C1 segment of cervical spinal cord (tissue), 14 donors: ENCODE results near the gene NKX2-4.
"Not testable (repeated sequence)": the region's sequence is repeated elsewhere in the genome, so short reads cannot be mapped to it uniquely, and the experiment has no call there.

ENCODE experiments used
- DNase-seq, 14 donors: peaks; one replicate each; lab custom pipeline; 2025; lab: John Stamatoyannopoulos, UW

NKX2-4 gene

DNA sequence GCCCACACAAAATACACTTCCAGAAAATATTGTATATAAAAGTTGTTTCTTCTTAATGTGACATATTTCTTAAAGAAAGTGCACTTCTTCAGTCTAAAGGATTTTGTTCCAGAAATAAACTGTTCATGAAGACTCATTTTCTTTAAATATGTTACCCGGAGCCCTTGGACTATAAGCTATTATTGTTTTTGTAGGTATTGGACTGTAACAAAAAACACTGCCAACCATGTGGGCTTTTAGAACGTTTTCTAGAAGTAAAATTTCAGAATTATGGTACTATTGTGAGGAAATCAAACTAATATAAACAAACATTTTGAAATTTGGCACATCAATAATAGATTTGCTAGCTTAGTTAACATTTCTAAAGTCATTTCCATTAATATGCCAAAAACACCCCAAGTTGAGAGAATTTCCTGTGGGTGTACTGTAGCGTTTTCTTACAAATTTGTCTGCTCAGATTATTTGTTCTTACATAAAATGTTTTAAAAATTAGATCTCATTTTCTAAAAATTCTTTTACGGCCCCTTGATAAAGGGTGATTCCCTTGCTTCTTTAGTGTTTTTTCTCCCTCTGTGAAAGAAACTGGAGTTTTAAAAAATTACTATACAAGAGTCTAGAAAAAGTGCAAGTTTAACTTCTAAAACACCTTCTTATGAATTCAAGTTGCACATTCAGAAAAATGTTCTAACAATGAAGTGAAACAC lies 3.4 kb downstream of the NKX2-4 start:
- no peak for DNase-seq

- no peak for DNase-seq
Observed at GRCh38 chr20:21393166-21393565, 4.2 kb downstream of the NKX2-4 start.

- no peak for DNase-seq
Observed at GRCh38 chr20:21391972-21392352, 5.4 kb downstream of the NKX2-4 start.

DNA sequence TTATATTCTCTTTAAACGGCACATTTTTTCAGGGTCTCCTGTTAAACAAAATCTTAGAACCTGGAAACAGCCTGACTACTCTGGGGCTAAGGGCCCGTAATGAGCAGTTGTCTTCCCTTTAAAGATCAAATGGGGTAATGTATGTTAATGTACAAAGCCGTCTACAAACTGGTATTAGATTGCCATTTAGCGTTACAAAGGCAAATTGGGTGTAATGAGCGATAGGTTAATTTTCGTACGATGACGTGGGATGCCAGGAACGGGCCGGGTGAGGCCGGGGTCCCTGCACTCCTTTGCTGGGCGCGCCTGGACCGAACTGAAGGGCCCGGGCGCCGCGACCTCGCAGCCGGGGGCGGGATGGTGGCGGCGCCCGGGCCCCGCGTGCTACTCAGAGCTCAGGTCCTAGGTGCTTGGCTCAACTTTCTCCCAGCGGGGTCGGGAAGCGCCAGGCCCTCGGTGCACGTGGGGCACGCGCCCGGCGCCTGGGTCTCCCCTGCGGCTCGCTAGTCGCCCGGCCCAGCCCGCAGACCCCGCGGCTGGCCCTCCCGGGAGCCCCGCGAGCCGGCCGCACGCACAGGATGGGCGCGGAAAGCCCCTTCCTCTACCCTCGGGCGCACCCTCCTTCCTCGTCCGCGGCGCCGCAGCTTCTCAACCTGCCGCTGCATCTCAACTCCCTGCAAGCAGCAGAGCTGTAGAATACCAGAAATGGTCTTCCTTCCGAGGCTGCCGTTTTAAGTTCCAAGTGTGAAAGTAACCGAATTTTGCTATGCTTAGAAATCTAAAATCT lies 5.9 kb downstream of the NKX2-4 start:
- DNase-seq = no peak

DNA sequence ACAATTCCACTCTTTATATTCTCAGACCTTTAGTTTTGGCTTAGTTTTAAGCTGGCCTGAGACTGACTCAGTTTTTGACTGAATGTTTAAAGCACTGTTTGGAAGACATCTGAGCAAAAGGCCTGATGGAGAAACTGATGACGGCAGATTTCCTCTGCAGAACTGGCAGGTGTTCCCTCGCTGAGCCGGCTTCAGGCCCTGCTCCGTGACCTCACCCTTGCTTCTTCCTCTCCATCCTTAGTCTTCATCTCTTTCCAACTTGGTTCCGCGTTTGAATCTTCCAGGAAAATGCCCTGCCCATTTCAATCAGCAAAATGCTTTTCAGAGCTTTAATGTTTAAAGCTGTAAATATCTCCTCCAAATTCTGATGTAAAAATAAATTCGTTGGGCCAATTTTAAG lies 6.6 kb downstream of the NKX2-4 start:
- DNase-seq = no peak

GRCh38 chr20:21389368-21389767 lies 8.0 kb downstream of the NKX2-4 start:
- no peak for DNase-seq

DNA sequence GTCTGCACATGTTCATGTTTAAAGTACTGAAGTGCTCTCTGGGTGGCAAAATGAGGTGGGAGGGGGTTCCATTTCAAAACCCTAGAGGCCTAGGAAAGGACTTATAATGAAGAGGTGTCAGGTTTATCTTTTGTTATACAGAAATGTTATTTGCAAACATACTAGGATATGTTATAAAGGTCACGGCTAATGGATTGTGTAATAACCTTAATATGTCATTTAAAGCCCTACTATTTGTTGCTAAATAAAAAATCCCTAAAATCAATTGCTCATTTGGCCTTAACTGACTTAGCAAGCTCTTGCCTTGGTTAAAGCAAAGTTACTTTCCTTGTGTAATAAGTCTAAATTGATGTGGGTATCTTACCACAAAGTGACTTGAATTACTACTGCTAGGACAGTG lies 8.8 kb downstream of the NKX2-4 start:
- no peak for DNase-seq

GRCh38 chr20:21387528-21387927 lies 9.8 kb downstream of the NKX2-4 start:
- no peak for DNase-seq

DNA sequence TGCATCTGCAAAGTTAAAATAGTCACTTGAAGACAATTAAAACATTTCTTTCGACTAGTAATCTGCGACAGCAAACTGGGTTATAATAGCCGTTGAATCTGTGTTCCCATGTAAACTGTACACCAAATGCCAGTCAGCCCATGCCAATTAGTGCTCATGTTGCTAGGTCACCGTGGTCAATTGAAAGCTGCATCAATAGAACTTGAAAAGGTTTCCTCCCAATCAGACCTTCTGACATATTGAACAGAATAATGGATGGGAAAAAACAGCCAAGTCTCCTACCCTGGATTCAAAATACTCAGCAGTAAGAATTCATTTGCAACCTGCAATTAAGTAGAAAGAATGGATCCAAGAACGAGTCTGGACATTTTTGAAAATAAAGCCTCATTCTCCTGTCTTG lies 11.2 kb downstream of the NKX2-4 start:
- DNase-seq = no peak

- no peak for DNase-seq
Observed at GRCh38 chr20:21384308-21384892, 12.9 kb downstream of the NKX2-4 start.

GRCh38 chr20:21381619-21382018 lies 15.7 kb downstream of the NKX2-4 start:
- no peak for DNase-seq

DNA sequence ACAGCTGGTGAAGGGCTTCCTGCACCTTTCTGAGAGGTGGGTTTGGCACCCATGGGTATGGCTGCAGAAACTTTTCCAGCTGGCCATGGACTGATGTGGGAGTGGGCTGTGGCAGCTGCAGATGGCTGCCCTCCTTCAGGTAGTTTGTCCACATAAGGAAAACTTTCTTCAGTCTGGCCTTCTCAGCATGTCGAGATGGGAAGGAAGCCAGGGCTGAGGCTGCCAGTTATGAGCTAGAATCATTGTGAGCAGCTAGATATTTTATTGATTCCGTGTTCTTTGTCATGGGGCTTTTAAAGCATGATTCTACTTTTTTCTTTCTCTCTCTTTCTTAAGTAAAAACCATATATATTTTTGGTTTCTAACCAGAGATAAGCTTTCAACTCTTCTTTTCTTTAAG lies 16.6 kb downstream of the NKX2-4 start:
- no peak for DNase-seq

- DNase-seq = no peak
Observed at GRCh38 chr20:21378259-21378658, 19.1 kb downstream of the NKX2-4 start.

GRCh38 chr20:21377701-21378100 lies 19.6 kb downstream of the NKX2-4 start:
- no peak for DNase-seq

DNA sequence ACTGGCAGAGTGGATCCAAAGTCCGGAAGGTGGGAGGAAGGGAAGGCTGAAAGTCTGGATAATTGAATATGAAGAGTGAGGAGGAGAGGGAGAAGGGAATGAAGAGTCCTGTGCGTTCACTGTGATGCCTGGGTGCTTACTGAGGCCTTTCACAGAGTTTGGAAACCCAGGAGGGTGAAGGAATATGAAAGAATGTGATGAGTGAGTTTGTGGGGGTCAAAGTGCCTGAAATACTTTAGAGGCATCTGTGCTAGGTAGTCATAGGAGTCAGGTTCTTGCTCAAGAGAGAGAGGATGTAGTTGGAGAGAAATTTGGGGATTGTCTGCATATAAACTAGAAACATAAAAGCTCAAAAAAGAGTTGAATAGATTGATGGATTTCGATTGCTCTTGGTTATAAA lies 20.7 kb downstream of the NKX2-4 start:
- DNase-seq = no peak

GRCh38 chr20:21373436-21373835 lies 23.9 kb downstream of the NKX2-4 start:
- DNase-seq = no peak

DNA sequence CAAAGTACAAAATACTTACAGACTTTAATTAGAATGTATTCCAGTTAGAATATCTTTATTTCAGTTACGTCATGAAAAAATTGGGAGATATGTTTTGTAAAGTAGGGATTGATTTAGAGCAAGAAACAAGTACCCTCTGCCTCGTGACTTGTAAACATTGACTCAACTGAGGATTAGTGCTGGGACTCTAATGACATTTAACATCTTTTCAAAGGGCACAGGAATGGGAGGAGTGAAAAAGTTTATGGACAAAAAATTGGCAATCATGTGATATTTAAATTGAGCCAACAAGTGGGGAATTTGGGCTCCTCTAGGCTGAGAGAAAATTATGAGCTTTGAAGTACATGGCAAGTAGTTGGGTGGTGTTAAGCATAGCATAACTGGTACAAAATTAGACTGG lies 25.3 kb downstream of the NKX2-4 start:
- DNase-seq = no peak

- no peak for DNase-seq
Observed at GRCh38 chr20:21371193-21371592, 26.1 kb downstream of the NKX2-4 start.

- DNase-seq = no peak
Observed at GRCh38 chr20:21368791-21369190, 28.5 kb downstream of the NKX2-4 start.

- DNase-seq = not testable (repeated sequence)
Observed at GRCh38 chr20:21366273-21366672, 31.1 kb downstream of the NKX2-4 start.

DNA sequence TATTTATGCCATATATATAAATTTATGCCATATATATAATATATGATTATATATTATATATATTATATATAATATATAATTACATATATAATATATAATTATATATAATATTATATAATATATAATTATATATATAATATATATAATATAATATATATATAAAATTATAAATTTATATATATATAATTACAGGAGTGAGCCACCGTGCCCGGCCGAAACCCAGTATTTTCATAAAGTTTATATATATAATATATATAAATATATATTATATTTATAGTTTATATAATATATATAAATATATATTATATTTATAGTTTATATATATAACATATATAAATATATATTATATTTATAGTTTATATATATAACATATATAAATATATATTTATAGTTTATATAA lies 31.6 kb downstream of the NKX2-4 start:
- no peak for DNase-seq

- no peak for DNase-seq
Observed at GRCh38 chr20:21364413-21364812, 32.9 kb downstream of the NKX2-4 start.

DNA sequence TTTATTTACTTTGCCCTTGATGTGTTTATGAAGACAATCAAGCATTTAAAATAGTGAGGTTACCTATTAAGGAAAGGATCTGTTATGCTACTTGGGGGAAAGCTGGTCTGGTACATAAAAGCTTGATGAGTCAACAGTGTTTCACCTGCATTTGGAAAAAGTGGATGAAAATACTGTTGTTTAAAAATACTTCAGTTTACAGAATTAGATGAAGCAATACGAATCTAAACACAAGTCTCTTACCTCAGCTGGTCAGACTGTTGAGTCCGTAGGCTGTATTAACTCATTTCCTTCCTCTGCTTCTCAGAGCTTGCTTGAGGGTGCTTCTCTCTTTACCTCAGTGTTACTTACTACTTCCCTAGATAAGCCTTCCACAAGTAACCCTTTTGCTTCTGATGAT lies 36.1 kb downstream of the NKX2-4 start:
- no peak for DNase-seq
